GOT3 (cell line): ENCODE results near the gene TBC1D32.
A peak's percentile ranks its signal among the peaks of the same experiment; 100 is the strongest.
"Not testable (repeated sequence)": the region's sequence is repeated elsewhere in the genome, so short reads cannot be mapped to it uniquely, and the experiment has no call there.

Experiments used
- DNase-seq: peaks from one replicate; lab custom pipeline; 2025; ENCODE audit warnings: mixed read lengths; lab: John Stamatoyannopoulos, UW

The TBC1D32 gene, protein sequence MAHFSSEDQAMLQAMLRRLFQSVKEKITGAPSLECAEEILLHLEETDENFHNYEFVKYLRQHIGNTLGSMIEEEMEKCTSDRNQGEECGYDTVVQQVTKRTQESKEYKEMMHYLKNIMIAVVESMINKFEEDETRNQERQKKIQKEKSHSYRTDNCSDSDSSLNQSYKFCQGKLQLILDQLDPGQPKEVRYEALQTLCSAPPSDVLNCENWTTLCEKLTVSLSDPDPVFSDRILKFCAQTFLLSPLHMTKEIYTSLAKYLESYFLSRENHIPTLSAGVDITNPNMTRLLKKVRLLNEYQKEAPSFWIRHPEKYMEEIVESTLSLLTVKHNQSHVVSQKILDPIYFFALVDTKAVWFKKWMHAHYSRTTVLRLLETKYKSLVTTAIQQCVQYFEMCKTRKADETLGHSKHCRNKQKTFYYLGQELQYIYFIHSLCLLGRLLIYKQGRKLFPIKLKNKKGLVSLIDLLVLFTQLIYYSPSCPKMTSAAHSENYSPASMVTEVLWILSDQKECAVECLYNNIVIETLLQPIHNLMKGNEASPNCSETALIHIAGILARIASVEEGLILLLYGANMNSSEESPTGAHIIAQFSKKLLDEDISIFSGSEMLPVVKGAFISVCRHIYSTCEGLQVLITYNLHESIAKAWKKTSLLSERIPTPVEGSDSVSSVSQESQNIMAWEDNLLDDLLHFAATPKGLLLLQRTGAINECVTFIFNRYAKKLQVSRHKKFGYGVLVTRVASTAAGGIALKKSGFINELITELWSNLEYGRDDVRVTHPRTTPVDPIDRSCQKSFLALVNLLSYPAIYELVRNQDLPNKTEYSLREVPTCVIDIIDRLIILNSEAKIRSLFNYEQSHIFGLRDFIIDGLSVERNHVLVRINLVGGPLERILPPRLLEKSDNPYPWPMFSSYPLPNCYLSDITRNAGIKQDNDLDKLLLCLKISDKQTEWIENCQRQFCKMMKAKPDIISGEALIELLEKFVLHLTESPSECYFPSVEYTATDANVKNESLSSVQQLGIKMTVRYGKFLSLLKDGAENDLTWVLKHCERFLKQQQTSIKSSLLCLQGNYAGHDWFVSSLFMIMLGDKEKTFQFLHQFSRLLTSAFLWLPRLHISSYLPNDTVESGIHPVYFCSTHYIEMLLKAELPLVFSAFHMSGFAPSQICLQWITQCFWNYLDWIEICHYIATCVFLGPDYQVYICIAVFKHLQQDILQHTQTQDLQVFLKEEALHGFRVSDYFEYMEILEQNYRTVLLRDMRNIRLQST

DNA sequence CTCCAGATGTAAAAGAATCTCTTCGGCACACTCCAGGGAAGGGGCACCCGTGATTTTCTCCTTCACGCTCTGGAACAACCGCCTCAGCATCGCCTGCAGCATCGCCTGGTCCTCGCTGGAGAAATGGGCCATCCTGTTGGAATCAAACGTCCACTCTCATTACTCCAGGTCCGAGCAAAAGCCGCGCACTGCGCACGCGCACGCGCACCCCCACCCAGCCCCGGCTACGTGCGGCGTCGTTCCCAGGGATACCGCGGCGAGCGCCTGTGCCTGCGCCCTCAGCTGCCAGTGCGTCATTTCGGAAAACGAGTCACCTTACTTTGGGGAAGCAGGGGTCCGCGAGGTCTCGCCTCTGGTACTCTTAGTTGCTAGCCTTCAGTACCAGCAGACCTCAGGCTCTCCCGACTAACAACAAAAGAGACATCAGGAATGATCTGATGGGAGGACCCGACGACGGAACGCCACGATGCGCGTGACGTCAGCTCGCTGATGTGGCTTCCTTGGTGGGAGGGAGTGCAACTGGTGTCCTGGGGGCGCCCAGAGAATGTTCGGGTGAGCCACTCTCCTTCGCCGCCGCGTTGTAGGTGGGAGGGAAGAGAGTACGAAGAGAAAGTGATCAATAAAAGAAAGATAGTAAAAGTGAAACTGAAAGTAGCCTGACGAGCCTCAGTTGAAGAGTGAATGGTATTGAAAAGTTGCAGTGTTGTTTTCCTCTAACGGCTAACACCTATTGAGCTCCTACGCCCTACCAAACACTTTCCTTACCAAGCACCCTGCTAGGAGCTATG, at the start of gene TBC1D32:
TBC1D32 (minus strand) TSS at position 182 of the 788 bp plus-strand sequence; CDS start at position 132, 50 bp downstream.
- peak; percentile 83 for DNase-seq

DNA sequence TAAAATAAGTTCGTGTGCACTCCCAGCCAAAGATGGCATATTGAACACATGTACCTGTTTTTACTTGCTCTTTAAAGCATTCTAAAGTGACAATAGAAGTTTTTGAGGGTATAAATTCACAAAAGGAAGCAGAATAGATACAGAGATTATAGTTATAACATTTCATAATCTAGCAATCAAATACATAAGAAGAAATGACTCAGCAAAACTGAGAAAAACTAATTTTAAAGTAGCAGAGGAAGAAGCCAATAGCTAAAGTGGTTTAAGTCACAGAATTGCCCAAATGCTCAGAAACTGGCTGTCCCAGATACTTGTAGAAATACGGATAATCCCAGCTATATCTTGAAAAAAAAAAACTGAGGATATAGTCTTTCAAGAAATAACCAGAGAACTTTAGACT, 49.2 kb upstream of the TBC1D32 start:
- no peak for DNase-seq

DNA sequence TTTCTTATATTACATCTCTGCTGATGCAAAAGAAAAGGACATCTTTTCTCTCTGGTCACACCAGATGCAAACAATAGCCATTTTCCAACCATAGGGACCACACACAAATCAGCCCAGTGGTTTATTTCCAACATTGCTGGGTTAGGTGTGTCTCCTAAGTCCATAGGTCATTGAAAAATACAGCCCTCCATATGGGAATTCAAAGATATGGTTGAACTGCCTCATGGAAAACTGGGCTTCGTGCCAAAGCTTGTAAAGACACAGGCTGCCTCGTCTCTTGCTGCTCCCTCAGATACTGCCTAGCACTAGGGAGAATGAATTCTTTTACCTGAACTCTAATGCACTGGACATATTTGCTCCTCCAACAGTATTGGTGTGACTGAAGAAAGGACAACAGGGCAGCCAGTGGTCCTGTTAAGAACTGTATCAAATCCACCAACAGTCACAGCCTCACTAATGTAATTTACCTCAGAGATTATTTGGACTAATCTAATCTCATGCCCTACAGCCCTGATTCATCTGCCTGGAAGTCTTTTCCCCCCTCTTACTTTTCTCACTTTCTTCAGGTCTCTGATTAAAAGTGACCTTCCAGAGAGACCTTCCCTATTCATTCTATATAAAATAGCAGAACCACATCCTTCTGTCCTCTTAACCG, 48.3 kb upstream of the TBC1D32 start:
- no peak for DNase-seq

DNA sequence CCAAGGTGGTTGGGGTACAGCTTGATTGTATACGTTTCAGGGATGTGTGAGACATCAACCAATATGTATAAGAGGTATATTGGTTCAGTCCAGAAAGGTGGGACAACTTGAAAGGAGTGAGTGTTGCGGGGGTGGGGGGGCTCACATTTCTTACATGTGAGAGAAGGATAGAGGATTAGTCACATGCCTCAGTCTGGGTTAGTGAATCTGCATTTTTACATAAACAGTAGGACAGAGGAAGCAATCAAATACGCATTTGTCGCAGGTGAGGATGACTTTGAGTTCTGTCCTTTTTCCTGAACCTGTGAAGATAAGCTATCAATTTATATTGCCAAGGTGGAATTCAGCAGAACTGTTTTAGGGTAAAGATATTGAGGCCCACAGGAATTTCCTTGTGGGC, 42.1 kb upstream of the TBC1D32 start:
- DNase-seq: no peak

GRCh38 chr6:121374219-121374618, 39.9 kb upstream of the TBC1D32 start:
- not testable (repeated sequence) for DNase-seq

DNA sequence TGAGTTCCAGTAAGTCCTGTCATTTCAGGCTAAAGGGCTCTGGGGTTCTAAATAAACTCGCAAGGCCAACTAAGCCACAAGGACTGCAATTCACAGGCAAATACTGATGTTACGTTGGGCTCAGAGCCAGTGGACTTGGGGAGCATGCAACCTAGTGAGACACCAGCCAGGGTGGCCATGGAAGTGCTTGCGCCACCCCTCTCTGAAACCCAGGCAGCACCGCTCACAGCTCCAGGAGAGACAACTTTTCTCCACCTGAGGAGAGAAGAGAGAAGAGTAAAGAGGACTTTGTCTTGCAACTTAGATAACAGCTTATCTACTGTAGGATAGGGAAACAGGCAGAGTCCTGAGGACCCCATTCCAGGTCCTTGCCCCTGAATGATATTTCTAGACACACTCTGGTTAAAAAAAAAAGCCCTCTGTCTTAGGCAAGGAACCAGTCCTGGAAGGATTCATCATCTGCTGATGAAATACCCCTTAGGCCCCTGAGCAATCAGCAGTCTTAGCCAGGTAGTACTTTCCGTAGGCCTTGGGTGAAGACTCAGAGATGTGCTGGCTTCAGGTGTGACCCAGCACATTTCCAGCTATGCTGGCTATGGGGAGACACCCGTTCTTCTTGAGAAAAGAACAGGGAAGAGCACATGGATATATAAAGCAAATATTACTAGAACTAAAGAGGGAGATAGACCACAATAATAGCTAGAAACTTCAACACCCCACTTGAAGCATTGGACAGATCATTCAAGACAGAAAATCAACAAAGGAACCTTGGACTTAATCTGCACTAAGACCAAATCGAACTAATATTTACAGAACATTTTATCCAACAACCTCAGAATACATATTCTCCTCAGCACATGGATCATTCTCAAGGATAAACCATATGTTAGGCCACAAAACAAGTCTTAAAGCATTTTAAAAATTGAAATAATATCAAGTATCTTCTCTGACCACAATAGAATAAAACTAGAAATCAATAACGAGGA, 31.5 kb upstream of the TBC1D32 start:
- DNase-seq: no peak

- no peak for DNase-seq
Measured at GRCh38 chr6:121356575-121356974, 22.3 kb upstream of the TBC1D32 start.

DNA sequence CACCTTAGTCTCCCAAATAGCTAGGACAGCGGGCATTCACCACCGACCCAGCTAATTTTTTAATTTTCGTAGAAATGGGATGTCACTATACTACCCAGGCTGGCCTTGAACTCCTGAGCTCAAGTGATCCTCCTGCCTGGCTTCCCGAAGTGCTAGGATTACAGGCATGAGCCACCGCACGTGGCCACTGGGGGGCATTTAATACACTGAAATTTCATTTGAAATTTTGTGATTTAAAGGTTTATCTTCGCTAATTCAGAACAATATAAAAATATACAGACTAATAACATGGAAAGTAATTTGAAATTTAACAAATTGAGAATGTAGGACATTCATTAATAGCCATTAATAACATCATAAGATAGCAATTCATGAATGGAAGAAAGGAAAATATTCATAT, 20.5 kb upstream of the TBC1D32 start:
- DNase-seq: no peak

GRCh38 chr6:121352941-121353340, 18.7 kb upstream of the TBC1D32 start:
- no peak for DNase-seq

DNA sequence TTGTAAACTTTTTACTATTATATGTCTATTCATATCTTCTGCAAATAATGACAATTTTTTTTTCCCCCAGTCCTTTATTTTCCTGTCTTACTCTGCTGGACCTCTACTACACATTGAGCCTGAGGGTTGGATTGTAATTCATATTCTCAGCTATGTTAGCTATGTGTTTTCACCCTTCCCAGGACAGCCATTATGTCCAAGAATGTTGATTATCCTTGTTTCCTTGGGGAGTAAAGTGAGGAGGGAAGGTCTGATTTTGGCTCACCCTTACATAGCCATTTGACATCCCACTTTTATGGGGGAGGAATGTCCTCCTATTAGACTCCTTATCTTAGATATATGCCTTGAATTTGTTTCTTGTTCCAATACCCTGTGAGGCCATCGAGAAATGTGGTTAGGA, 17.6 kb upstream of the TBC1D32 start:
- no peak for DNase-seq

DNA sequence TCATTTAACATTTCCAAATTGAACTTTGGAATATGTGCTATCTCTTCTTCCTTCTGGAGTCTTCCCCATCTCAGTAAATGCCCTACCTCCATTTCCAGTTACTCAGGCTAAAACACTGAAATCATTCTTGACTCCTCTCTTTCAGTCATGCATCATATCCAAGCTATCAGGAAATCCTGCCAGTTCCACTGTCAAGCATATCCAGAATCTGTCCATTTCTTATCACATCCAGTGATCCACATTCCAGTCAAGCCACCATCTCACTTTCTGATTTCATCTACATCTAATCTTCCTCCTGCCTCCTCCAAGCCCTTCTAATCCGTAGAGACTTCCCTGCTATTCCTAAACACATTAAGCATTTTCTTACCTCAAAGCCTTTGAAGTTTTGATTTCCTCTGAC, 15.3 kb upstream of the TBC1D32 start:
- DNase-seq: no peak

DNA sequence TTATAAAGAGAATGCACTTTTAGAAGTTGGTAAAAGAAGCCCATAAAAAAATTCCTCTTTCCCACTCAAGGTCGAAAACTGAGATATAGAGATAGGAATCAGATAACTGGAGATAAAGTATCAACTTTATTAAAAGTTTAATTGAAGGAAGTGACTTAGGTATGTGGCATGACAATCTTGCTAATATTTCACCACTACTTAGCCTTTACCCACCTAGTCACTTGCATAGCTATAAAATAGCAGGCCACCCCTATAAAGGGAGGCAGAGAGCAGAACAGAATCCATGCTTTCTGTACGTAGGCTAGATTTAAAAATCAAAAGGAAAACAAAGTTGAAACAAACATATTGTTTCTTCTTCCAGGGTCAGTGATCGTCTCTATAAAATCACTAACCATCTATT, 13.2 kb upstream of the TBC1D32 start:
- no peak for DNase-seq

DNA sequence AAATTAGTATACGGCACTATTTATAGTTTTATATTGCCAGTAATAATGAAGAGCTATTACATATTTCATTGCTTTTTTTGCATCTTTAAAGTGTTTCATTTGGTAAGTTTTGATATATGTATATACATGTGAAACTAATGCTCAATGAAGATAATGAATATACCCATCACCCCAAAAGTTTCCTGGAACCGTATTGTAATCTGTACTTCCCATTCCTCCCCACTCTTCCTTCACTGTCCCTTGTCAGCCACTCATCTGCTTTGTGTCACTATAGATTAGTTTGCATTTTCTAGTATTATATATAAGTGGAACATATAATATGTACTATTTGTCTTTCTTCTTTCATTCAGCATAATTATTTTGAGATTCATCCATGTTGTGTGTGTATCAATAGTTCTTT, 10.3 kb upstream of the TBC1D32 start:
- DNase-seq: no peak

DNA sequence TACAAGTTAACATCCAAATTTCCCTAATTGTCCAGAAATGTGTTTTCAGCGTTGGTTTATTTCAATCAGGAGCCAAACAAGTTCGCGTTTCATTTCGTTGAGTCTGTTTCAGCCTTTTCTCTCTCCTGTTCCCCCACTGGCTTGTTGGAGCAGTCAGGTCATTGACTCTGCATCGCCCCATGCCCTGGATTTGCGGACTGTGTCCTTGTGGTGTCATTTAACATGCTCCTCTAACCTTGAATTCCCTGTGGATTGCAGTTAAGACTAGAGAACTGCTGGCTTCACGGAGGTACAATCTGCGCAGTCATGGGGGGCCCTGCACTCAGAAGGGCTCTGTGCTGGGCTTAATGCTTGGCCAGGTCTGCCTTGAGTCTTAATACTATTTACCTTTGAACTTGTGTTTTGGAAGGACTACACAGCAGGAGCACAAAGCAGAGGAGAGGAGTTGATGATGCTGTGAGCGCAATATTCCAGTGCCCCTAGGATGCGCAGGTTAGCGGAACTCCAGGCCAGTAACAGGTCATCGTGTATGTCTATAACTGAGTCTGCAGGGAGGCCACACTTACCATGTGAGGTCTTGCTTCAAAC, 5.5 kb upstream of the TBC1D32 start:
- DNase-seq: no peak

DNA sequence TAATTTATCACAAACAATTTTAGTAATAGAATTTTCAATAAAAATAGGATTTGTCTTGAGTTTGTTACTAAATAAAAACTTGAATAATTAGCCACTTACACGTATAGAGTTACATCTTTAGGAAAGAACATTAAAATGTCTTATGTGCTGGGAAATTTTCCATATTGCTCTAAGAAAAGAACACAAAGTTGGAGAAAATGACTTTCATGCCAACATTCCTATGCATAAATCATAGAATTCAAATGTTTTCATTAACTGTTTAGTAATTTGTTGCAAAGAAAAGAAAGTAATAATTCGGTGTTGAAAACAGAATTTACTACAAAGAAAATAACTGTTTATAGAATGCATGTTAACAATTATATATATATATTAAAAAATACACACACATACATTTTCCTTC, 4.7 kb upstream of the TBC1D32 start:
- no peak for DNase-seq

DNA sequence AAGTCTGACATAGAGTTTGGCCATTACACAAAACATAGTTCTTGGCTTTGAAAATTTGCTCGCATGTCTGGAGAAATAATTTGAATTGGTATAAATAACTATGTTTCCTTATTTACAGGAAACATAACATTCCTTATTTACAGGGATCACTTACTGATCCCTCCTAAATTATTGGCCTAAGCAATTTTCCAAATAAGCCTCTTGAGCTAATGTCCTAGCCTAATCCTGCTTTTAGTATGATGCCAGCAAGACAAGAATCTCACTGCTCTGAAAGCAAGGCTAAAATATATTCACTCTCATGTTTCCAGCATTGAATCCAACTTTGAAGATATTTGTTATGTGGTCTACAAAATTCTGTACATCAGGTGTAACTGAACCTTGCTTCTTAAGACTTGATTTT, 4.1 kb upstream of the TBC1D32 start:
- no peak for DNase-seq

DNA sequence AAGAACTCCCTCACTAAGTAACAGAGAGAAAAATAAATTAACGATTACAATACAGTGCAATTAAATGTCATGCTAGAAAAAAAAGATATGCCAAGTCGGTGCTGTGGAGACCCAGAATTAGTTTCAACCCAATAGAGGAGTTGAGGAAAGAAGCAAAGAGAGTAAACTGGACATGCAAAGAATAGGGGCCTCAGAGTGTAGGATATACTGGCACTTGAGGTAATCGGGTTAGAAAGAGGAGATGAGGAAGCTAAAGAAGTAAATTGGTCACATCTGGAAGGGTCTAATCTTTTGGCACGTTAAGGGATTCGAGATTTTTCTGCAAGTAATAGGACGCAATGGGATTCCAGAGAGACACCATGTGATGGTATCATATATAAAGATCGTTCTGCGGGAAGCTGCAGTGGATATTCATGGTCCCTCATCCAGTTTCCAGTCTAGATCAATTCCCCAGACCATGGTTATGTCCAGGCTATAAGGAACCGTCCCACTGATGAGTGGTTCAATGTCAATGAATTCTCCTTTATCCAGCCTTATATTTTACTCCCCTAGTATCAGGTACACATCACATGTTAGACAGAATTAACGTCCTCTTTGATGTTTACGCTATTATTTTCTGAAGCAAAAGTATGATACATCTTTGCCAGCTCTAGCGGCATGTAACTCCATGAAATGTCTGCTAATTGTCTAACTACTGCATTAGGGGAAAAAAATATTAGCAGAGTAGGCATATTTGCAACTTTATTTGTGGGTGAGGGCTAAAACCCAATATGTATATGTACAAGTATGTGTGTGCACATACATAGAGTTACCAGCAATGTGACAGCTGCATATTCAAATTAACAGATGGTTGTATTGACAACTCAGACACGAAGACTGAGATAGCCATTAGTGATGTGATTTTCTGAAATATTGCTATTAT, 1.1 kb upstream of the TBC1D32 start:
- DNase-seq: no peak

DNA sequence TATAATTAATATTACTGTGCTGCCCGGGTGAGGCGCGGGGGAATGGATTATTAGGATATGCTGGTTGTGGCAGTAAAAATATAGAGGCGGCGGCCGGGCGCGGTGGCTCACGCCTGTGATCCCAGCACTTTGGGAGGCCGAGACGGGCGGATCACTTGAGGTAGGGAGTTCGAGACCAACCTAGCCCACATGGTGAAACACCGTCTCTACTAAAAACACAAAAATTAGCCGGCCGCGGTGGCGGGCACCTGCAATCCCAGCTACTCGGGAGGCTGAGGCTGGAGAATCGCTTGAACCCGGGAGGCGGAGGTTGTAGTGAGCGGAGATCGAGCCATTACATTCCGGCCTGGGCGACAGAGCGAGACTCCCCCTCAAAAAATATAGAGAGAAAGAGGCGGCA, 586 bp downstream of the TBC1D32 start:
- not testable (repeated sequence) for DNase-seq
